Epithelial cell of esophagus (primary cell): ENCODE data around the gene TPM1.

Experiments
- DNase-seq: peaks from one replicate; pipeline ENCODE4 v3.0.0; 2010; ENCODE audit warnings: low read depth
- H3K4me3 ChIP-seq: 2 replicates; pipeline ENCODE4 v1.5.1; 2011; ENCODE audit warnings: mild to moderate bottlenecking, low read length, control low read depth
- TF ChIP-seq, protein P1 (sequence below): IDR thresholded peaks from 2 replicates; pipeline ENCODE4 v1.5.1; 2011; ENCODE audit warnings: low read depth, mild to moderate bottlenecking, low read length, control low read depth, inconsistent platforms; ENCODE audit not compliant: insufficient read depth; ENCODE audit errors: missing control alignments

The TPM1 gene

DNA sequence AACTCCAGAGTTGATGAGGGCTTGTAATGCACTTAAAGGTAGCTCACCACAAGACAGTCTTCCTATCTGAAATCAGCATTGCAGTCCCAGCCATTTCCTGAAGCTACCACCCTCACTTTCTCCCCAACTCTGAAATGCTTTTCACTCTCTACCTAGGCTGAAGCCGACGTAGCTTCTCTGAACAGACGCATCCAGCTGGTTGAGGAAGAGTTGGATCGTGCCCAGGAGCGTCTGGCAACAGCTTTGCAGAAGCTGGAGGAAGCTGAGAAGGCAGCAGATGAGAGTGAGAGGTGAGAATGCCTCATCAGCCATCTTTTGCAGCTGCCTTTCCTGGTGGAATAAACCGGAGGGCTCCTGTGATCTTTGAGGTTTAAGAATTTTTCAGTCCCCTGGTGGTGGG is 14.3 kb downstream of the TPM1 start:
- no peak overlapping the region for H3K4me3 ChIP-seq
- no peak for DNase-seq
- TF ChIP-seq, protein P1, sequence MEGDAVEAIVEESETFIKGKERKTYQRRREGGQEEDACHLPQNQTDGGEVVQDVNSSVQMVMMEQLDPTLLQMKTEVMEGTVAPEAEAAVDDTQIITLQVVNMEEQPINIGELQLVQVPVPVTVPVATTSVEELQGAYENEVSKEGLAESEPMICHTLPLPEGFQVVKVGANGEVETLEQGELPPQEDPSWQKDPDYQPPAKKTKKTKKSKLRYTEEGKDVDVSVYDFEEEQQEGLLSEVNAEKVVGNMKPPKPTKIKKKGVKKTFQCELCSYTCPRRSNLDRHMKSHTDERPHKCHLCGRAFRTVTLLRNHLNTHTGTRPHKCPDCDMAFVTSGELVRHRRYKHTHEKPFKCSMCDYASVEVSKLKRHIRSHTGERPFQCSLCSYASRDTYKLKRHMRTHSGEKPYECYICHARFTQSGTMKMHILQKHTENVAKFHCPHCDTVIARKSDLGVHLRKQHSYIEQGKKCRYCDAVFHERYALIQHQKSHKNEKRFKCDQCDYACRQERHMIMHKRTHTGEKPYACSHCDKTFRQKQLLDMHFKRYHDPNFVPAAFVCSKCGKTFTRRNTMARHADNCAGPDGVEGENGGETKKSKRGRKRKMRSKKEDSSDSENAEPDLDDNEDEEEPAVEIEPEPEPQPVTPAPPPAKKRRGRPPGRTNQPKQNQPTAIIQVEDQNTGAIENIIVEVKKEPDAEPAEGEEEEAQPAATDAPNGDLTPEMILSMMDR: no peak

DNA sequence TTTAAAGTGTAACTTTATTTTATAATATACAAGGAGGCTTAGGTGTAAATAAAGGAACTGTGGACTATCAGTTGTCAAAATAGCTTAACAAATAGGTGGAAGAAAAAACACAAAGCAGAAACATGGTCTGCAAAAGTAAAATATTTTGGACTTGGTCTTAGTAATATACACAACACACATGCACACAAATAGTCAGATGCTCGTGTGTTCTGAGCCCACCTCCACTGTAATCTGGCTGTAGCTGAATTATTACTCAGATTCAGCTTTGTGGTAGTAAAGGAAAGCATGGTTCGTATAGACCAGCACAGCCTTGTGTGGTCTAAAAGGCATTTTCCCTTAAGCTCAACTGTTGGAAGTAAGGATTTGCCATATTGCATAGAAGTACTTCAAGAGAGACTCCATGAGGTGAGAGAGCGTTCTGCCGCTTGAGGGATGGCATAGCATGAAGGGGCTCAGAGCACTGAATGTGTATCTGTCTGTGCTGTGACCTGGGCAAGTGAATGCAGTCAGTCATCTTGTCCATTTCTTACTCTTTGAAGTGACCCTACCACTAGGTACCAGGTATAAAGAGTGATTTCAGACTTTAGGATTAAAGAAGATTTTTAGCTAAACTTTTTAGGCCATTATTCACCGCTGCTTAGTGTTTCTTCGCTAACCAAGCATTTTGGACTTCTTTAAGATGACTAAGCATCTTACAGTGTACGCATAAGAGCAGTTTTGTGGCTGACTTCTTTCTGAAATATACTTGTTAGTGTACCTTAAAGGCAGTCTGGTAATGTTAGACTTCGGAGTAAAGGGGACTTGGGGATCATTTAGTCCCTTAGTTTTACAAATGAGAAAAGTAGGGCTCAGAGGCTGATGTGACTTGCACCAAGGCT is 15.2 kb downstream of the TPM1 start:
- DNase-seq: no peak
- TF ChIP-seq, protein P1: no peak
- H3K4me3 ChIP-seq: no peak overlapping the region

DNA sequence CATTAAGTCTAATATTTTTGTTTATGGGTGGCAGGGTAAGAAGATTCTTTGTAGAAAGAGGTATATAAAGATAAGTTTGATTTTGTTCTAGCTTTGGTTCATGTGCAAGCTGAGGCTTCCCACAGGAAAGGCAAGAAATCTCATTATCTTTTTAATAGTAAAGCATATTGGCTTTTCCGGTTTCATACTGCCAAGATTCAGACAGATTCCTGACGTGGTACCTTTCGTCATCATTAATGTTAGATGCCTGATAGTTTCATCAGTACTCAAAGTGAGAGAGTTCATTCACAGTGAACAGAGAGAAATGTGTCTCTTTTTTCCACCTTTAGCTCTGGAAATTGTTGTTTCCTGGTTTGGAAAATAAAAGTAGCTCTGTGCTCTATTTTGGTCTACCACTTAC is 16.5 kb downstream of the TPM1 start:
- DNase-seq: no peak
- TF ChIP-seq, protein P1: no peak
- H3K4me3 ChIP-seq: no peak overlapping the region

DNA sequence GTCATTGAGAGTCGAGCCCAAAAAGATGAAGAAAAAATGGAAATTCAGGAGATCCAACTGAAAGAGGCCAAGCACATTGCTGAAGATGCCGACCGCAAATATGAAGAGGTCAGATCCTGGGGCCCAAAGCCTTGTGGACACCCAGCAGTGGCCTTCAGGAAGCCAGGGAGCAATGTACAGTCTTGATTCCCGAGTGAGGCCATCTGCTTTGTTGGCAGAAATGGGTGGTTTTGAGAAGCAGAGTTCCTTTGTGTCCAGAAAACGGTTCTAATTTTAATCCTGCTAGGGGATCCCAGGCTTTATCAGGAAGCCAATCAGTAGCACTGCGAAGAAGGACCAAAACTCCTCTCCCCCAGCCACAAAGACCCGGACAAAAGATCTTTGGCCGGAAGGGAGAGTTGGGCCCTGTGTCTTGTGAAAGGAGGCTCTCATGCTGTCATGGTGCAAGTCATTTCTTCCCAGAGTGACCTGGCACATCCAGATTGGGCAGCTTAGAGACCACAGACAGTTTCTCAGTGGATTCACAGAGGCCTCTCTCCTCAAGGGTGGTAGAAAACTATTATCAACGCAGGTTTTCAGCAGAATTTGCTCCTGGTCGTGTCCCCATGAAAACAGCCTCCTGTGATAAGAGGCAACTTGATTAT is 17.1 kb downstream of the TPM1 start:
- TF ChIP-seq, protein P1: no peak
- no peak overlapping the region for H3K4me3 ChIP-seq
- no peak for DNase-seq

DNA sequence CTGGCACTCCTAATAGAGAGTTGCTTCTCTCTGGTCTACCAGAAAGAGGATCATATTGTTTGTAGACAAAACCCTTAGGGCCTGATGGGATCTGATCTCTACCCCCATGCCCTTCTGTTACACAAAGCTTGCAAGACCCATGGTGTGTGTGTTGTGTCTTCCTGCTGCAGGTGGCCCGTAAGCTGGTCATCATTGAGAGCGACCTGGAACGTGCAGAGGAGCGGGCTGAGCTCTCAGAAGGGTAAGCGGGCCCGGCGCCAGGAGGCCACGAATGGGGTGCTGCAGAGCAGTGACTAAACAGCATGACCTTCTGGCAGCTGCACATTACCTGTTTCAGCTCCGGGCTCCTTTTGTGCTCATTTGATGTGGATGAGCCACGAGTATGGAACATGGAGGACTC is 18.2 kb downstream of the TPM1 start:
- no peak overlapping the region for H3K4me3 ChIP-seq
- TF ChIP-seq, protein P1: no peak
- no peak for DNase-seq

- no peak overlapping the region for H3K4me3 ChIP-seq
- no peak for DNase-seq
- TF ChIP-seq, protein P1: no peak
Measured at GRCh38 chr15:63061975-63062374, 19.4 kb downstream of the TPM1 start.
